ENCODE measurements around the gene TPSD1.

TPSD1 gene

GRCh38 chr16:1276580-1276878 lies 20.7 kb downstream of the TPSD1 start:
- Histone ChIP-seq H3K79me2 (ENCODE audit: control insufficient read depth, insufficient read depth, low read length, unreplicated experiment) (no peaks in the 10 kb centered on the region), H3K27me3 (ENCODE audit: insufficient read depth, low read length) (peaks cover 46% of the 10 kb centered on the region), H3K4me1 (ENCODE audit: control insufficient read depth, insufficient read depth, low read length, unreplicated experiment) (no peaks in the 10 kb centered on the region), H3K4me3 (ENCODE audit: low read depth, low read length) (no peak overlapping the region), H3K27ac (ENCODE audit: low read depth, low read length) (no peak overlapping the region), H2AFZ (ENCODE audit: low read length, unreplicated experiment) (no peak overlapping the region), H3K36me3 (ENCODE audit: insufficient read depth, low read length) (no peaks in the 10 kb centered on the region)

GRCh38 chr16:1277151-1277598 lies 21.3 kb downstream of the TPSD1 start:
- H3K4me1 ChIP-seq (ENCODE audit: control insufficient read depth, insufficient read depth, low read length, unreplicated experiment), result no peaks in the 10 kb centered on the region
- no peak overlapping the region for H2AFZ ChIP-seq (ENCODE audit: low read length, unreplicated experiment)
- no peak overlapping the region for H3K4me3 ChIP-seq (ENCODE audit: low read depth, low read length)
- H3K36me3 ChIP-seq (ENCODE audit: insufficient read depth, low read length), result no peaks in the 10 kb centered on the region
- H3K27me3 ChIP-seq (ENCODE audit: insufficient read depth, low read length), result peaks cover 44% of the 10 kb centered on the region
- H3K79me2 ChIP-seq (ENCODE audit: control insufficient read depth, insufficient read depth, low read length, unreplicated experiment), result no peaks in the 10 kb centered on the region
- no peak overlapping the region for H3K27ac ChIP-seq (ENCODE audit: low read depth, low read length)

GRCh38 chr16:1277617-1278282 lies 21.9 kb downstream of the TPSD1 start:
- no peak overlapping the region for H2AFZ ChIP-seq (ENCODE audit: low read length, unreplicated experiment)
- peaks cover 39% of the 10 kb centered on the region for H3K27me3 ChIP-seq (ENCODE audit: insufficient read depth, low read length)
- H3K79me2 ChIP-seq (ENCODE audit: control insufficient read depth, insufficient read depth, low read length, unreplicated experiment), result no peaks in the 10 kb centered on the region
- H3K27ac ChIP-seq (ENCODE audit: low read depth, low read length), result no peak overlapping the region
- no peaks in the 10 kb centered on the region for H3K36me3 ChIP-seq (ENCODE audit: insufficient read depth, low read length)
- no peak overlapping the region for H3K4me3 ChIP-seq (ENCODE audit: low read depth, low read length)
- no peaks in the 10 kb centered on the region for H3K4me1 ChIP-seq (ENCODE audit: control insufficient read depth, insufficient read depth, low read length, unreplicated experiment)

GRCh38 chr16:1278477-1278876 lies 22.6 kb downstream of the TPSD1 start:
- H2AFZ ChIP-seq (ENCODE audit: low read length, unreplicated experiment), result no peak overlapping the region
- H3K4me1 ChIP-seq (ENCODE audit: control insufficient read depth, insufficient read depth, low read length, unreplicated experiment), result no peaks in the 10 kb centered on the region
- H3K4me3 ChIP-seq (ENCODE audit: low read depth, low read length), result no peak overlapping the region
- H3K36me3 ChIP-seq (ENCODE audit: insufficient read depth, low read length), result no peaks in the 10 kb centered on the region
- no peaks in the 10 kb centered on the region for H3K79me2 ChIP-seq (ENCODE audit: control insufficient read depth, insufficient read depth, low read length, unreplicated experiment)
- H3K27ac ChIP-seq (ENCODE audit: low read depth, low read length), result no peak overlapping the region
- peaks cover 37% of the 10 kb centered on the region for H3K27me3 ChIP-seq (ENCODE audit: insufficient read depth, low read length)

GRCh38 chr16:1279081-1279944 lies 23.4 kb downstream of the TPSD1 start:
- Histone ChIP-seq H2AFZ (ENCODE audit: low read length, unreplicated experiment) (no peak overlapping the region), H3K4me1 (ENCODE audit: control insufficient read depth, insufficient read depth, low read length, unreplicated experiment) (no peaks in the 10 kb centered on the region), H3K79me2 (ENCODE audit: control insufficient read depth, insufficient read depth, low read length, unreplicated experiment) (no peaks in the 10 kb centered on the region), H3K27ac (ENCODE audit: low read depth, low read length) (no peak overlapping the region), H3K36me3 (ENCODE audit: insufficient read depth, low read length) (no peaks in the 10 kb centered on the region), H3K27me3 (ENCODE audit: insufficient read depth, low read length) (peaks cover 43% of the 10 kb centered on the region), H3K4me3 (ENCODE audit: low read depth, low read length) (no peak overlapping the region)

GRCh38 chr16:1279945-1280589 lies 24.2 kb downstream of the TPSD1 start:
- Histone ChIP-seq H3K4me3 (ENCODE audit: low read depth, low read length) (no peak overlapping the region), H3K36me3 (ENCODE audit: insufficient read depth, low read length) (no peaks in the 10 kb centered on the region), H2AFZ (ENCODE audit: low read length, unreplicated experiment) (no peak overlapping the region), H3K27me3 (ENCODE audit: insufficient read depth, low read length) (peaks cover 43% of the 10 kb centered on the region), H3K4me1 (ENCODE audit: control insufficient read depth, insufficient read depth, low read length, unreplicated experiment) (no peaks in the 10 kb centered on the region), H3K79me2 (ENCODE audit: control insufficient read depth, insufficient read depth, low read length, unreplicated experiment) (no peaks in the 10 kb centered on the region), H3K27ac (ENCODE audit: low read depth, low read length) (no peak overlapping the region)

GRCh38 chr16:1280783-1281182 lies 24.9 kb downstream of the TPSD1 start:
- Histone ChIP-seq H3K27me3 (ENCODE audit: insufficient read depth, low read length) (peaks cover 46% of the 10 kb centered on the region), H2AFZ (ENCODE audit: low read length, unreplicated experiment) (no peak overlapping the region), H3K36me3 (ENCODE audit: insufficient read depth, low read length) (no peaks in the 10 kb centered on the region), H3K4me3 (ENCODE audit: low read depth, low read length) (no peak overlapping the region), H3K27ac (ENCODE audit: low read depth, low read length) (no peak overlapping the region), H3K4me1 (ENCODE audit: control insufficient read depth, insufficient read depth, low read length, unreplicated experiment) (no peaks in the 10 kb centered on the region), H3K79me2 (ENCODE audit: control insufficient read depth, insufficient read depth, low read length, unreplicated experiment) (no peaks in the 10 kb centered on the region)

- H3K79me2 ChIP-seq (ENCODE audit: control insufficient read depth, insufficient read depth, low read length, unreplicated experiment), result no peaks in the 10 kb centered on the region
- no peak overlapping the region for H2AFZ ChIP-seq (ENCODE audit: low read length, unreplicated experiment)
- no peak overlapping the region for H3K4me3 ChIP-seq (ENCODE audit: low read depth, low read length)
- no peaks in the 10 kb centered on the region for H3K4me1 ChIP-seq (ENCODE audit: control insufficient read depth, insufficient read depth, low read length, unreplicated experiment)
- H3K27me3 ChIP-seq (ENCODE audit: insufficient read depth, low read length), result peaks cover 51% of the 10 kb centered on the region
- H3K27ac ChIP-seq (ENCODE audit: low read depth, low read length), result no peak overlapping the region
- H3K36me3 ChIP-seq (ENCODE audit: insufficient read depth, low read length), result no peaks in the 10 kb centered on the region
These were observed 25.6 kb downstream of the TPSD1 start for GRCh38 chr16:1281517-1281916.

- Histone ChIP-seq H3K27me3 (ENCODE audit: insufficient read depth, low read length) (peaks cover 49% of the 10 kb centered on the region), H3K79me2 (ENCODE audit: control insufficient read depth, insufficient read depth, low read length, unreplicated experiment) (no peaks in the 10 kb centered on the region), H3K27ac (ENCODE audit: low read depth, low read length) (no peak overlapping the region), H3K36me3 (ENCODE audit: insufficient read depth, low read length) (no peaks in the 10 kb centered on the region), H3K4me1 (ENCODE audit: control insufficient read depth, insufficient read depth, low read length, unreplicated experiment) (no peaks in the 10 kb centered on the region), H2AFZ (ENCODE audit: low read length, unreplicated experiment) (no peak overlapping the region), H3K4me3 (ENCODE audit: low read depth, low read length) (no peak overlapping the region)
These were observed 26.6 kb downstream of the TPSD1 start for GRCh38 chr16:1282324-1282973.

- H3K79me2 ChIP-seq (ENCODE audit: control insufficient read depth, insufficient read depth, low read length, unreplicated experiment), result no peaks in the 10 kb centered on the region
- H2AFZ ChIP-seq (ENCODE audit: low read length, unreplicated experiment), result no peak overlapping the region
- H3K27me3 ChIP-seq (ENCODE audit: insufficient read depth, low read length), result peaks cover 53% of the 10 kb centered on the region
- H3K27ac ChIP-seq (ENCODE audit: low read depth, low read length), result no peak overlapping the region
- H3K36me3 ChIP-seq (ENCODE audit: insufficient read depth, low read length), result no peaks in the 10 kb centered on the region
- H3K4me3 ChIP-seq (ENCODE audit: low read depth, low read length), result no peak overlapping the region
- no peaks in the 10 kb centered on the region for H3K4me1 ChIP-seq (ENCODE audit: control insufficient read depth, insufficient read depth, low read length, unreplicated experiment)
These were observed 27.4 kb downstream of the TPSD1 start for GRCh38 chr16:1283296-1283695.

All from ACC112 (cell line).